ENCODE measurements around the gene SVEP1. TPM values are rescaled to one million over a fixed set of nuclear protein-coding genes. Genes with fewer than 3 reads are reported as not detected.
"Not testable (repeated sequence)": the region's sequence is repeated elsewhere in the genome, so short reads cannot be mapped to it uniquely, and the experiment has no call there.

SVEP1 gene
- total RNA-seq, 1 donor from 2014 or later, result 0.10 TPM

DNA sequence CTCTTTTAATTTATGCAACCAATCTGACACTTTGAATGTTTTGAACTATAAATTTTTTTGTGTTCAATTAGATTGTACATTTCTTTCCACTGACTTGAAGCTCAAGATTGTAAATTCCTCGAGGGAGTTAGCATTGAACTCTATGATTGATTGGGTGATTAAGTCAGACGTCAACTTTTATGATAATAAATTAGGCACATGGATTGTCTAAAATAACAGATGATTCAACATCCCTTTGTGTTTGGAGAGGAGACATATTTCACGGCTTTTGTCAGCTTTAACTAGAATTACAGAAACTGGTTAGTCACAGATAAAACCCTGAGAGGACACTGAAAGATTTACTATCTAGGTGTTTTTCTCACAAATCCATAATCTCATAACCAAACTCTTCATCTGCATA lies 209.2 kb downstream of the SVEP1 start:
- no peak overlapping the region for H3K27ac Mint-ChIP-seq (ENCODE audit: unreplicated experiment)
- TF ChIP-seq, protein P1, sequence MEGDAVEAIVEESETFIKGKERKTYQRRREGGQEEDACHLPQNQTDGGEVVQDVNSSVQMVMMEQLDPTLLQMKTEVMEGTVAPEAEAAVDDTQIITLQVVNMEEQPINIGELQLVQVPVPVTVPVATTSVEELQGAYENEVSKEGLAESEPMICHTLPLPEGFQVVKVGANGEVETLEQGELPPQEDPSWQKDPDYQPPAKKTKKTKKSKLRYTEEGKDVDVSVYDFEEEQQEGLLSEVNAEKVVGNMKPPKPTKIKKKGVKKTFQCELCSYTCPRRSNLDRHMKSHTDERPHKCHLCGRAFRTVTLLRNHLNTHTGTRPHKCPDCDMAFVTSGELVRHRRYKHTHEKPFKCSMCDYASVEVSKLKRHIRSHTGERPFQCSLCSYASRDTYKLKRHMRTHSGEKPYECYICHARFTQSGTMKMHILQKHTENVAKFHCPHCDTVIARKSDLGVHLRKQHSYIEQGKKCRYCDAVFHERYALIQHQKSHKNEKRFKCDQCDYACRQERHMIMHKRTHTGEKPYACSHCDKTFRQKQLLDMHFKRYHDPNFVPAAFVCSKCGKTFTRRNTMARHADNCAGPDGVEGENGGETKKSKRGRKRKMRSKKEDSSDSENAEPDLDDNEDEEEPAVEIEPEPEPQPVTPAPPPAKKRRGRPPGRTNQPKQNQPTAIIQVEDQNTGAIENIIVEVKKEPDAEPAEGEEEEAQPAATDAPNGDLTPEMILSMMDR (IDR thresholded peaks at IDR 0.05; ENCODE audit: partially characterized antibody, unreplicated experiment), result no peak
- H3K27me3 Mint-ChIP-seq (ENCODE audit: unreplicated experiment), result no peaks in the 10 kb centered on the region
- DNase-seq, result no peak
- H3K4me1 Mint-ChIP-seq (ENCODE audit: low read depth, unreplicated experiment), result no peaks in the 10 kb centered on the region
- no peaks in the 10 kb centered on the region for H3K36me3 Mint-ChIP-seq (ENCODE audit: unreplicated experiment)
- H3K4me3 Mint-ChIP-seq (ENCODE audit: unreplicated experiment), result no peak overlapping the region
- no peaks in the 10 kb centered on the region for H3K9me3 Mint-ChIP-seq (ENCODE audit: unreplicated experiment)

DNA sequence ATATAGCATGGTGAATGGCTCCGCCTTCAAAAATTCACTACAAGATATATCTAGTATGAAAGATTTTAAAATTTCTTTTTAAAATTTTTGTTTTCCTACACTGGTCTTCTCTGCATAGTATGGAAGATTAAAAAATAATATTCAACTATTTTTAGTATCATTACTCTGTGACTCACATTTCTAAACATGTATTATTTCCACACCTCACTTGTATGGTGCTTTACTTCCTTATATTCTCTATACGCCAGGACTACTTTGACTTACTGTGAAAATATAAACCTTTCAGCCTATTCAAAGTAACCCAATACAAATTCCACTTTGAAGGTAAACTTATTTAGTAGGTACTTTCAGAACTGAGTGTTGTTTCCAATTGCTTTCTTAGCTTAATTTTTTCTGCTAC lies 215.1 kb downstream of the SVEP1 start:
- Mint-ChIP-seq H3K27ac (ENCODE audit: unreplicated experiment) (no peak overlapping the region), H3K36me3 (ENCODE audit: unreplicated experiment) (no peaks in the 10 kb centered on the region), H3K4me3 (ENCODE audit: unreplicated experiment) (no peak overlapping the region), H3K9me3 (ENCODE audit: unreplicated experiment) (no peaks in the 10 kb centered on the region), H3K4me1 (ENCODE audit: low read depth, unreplicated experiment) (no peaks in the 10 kb centered on the region), H3K27me3 (ENCODE audit: unreplicated experiment) (no peaks in the 10 kb centered on the region)
- TF ChIP-seq, protein P1 (IDR thresholded peaks at IDR 0.05; ENCODE audit: partially characterized antibody, unreplicated experiment), result no peak
- DNase-seq, result no peak

DNA sequence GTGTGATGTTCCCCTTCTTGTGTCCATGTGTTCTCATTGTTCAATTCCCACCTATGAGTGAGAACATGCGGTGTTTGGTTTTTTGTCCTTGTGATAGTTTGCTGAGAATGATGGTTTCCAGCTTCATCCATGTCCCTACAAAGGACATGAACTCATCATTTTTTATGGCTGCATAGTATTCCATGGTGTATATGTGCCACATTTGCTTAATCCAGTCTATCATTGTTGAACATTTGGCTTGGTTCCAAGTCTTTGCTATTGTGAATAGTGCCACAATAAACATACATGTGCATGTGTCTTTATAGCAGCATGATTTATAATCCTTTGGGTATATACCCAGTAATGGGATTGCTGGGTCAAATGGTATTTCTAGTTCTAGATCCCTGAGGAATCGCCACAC lies 220.5 kb downstream of the SVEP1 start:
- DNase-seq; H3K4me3 Mint-ChIP-seq (ENCODE audit: unreplicated experiment); H3K36me3 Mint-ChIP-seq (ENCODE audit: unreplicated experiment); H3K4me1 Mint-ChIP-seq (ENCODE audit: low read depth, unreplicated experiment); H3K9me3 Mint-ChIP-seq (ENCODE audit: unreplicated experiment); H3K27ac Mint-ChIP-seq (ENCODE audit: unreplicated experiment); H3K27me3 Mint-ChIP-seq (ENCODE audit: unreplicated experiment): not testable (repeated sequence)

DNA sequence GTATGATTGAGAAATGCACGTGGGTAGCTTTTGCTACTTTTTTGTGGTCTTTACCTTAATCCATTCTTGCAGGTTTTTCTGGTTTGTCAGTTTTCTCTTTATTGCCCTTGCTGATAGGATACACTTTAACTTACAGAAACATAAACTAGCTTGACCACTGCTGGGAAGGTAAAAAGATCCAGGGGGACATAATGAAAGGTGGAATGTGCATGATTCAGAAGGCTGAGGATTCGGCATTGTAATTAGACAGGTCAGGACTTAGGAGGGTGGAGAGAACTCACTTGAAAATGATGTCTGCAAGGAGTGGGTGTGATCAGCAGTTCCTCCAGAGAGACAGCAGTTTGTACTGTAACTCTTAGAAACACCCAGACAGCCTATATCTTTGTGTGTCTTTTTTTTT lies 222.0 kb downstream of the SVEP1 start:
- TF ChIP-seq, protein P1 (IDR thresholded peaks at IDR 0.05; ENCODE audit: partially characterized antibody, unreplicated experiment), result no peak
- H3K4me3 Mint-ChIP-seq (ENCODE audit: unreplicated experiment), result no peak overlapping the region
- no peaks in the 10 kb centered on the region for H3K4me1 Mint-ChIP-seq (ENCODE audit: low read depth, unreplicated experiment)
- H3K36me3 Mint-ChIP-seq (ENCODE audit: unreplicated experiment), result no peaks in the 10 kb centered on the region
- no peaks in the 10 kb centered on the region for H3K9me3 Mint-ChIP-seq (ENCODE audit: unreplicated experiment)
- DNase-seq, result no peak
- H3K27ac Mint-ChIP-seq (ENCODE audit: unreplicated experiment), result no peak overlapping the region
- H3K27me3 Mint-ChIP-seq (ENCODE audit: unreplicated experiment), result no peaks in the 10 kb centered on the region

DNA sequence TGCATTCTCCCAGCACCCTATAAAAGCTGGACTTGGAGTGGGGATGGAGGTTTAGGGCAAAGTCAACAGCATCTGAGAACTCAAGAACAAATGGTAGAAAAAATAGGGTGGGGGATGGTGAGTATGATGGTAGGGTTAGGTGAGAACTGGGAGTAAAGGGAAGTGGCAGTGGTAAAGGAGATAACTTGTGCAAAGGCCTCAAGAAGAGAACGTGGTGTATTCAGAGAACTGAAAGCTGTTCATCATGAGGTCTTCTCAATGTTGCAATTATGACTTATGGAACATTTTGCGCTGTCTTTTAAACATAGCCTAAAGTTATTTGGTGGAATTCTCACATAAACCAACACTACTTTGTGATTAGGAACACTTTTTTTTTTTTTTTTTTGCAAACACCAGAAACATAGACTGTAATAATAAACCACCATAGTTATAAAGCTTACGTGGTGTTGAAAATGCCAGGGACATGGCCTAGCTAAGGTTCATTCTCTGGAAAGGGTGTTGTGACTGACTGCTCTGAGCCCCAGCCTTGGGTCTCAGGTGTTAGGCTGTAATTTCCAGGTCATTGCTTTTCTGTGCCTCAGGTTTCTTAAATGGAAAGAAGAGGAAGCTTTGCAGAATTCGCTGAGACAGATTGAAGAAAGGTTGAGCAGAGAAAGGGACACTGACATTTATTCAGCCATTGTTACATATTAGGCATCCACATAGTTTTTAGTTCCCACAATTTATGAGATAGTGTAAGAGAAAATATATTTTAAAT lies 222.7 kb downstream of the SVEP1 start:
- no peaks in the 10 kb centered on the region for H3K4me1 Mint-ChIP-seq (ENCODE audit: low read depth, unreplicated experiment)
- no peaks in the 10 kb centered on the region for H3K36me3 Mint-ChIP-seq (ENCODE audit: unreplicated experiment)
- no peak overlapping the region for H3K4me3 Mint-ChIP-seq (ENCODE audit: unreplicated experiment)
- H3K27ac Mint-ChIP-seq (ENCODE audit: unreplicated experiment), result no peak overlapping the region
- DNase-seq, result no peak
- TF ChIP-seq, protein P1 (IDR thresholded peaks at IDR 0.05; ENCODE audit: partially characterized antibody, unreplicated experiment), result no peak
- no peaks in the 10 kb centered on the region for H3K9me3 Mint-ChIP-seq (ENCODE audit: unreplicated experiment)
- no peaks in the 10 kb centered on the region for H3K27me3 Mint-ChIP-seq (ENCODE audit: unreplicated experiment)
